HCT116 (cell line): ENCODE data around the gene PTPN22. TPM values are rescaled to one million over a fixed set of nuclear protein-coding genes. Genes with fewer than 3 reads are reported as not detected.

Experiments
- ATAC-seq: fragments of 200-7000 bp; cut with Tn5 transposase; 2 replicates; pipeline ENCODE4 v1.9.1; 2020; ENCODE audit warnings: mild to moderate bottlenecking, moderate library complexity
- BruUV-seq: library from RNA; stranded (reverse); fragments of 400-500 nt; replicated peaks from 2 replicates; lab custom pipeline; 2021; lab: Mats Ljungman, UMichigan
- CTCF ChIA-PET: fragments of 300-600 bp; sonication (Branson Sonifier 250); formaldehyde crosslinking; loops from one replicate; lab custom pipeline; 2021; ENCODE audit warnings: antibody characterized with exemption; lab: Charles Lee
- POLR2A ChIA-PET: fragments of 300-600, 350-600 bp; sonication (Branson Sonifier 250); formaldehyde crosslinking; loops from one replicate; lab custom pipeline; 2021; ENCODE audit warnings: antibody characterized with exemption; lab: Charles Lee
- RAD21 ChIA-PET, 2 experiments: fragments of 300-600 bp; sonication (Branson Sonifier 250); formaldehyde crosslinking; loops; one replicate each; lab custom pipeline; 2023; ENCODE audit warnings: low total read pairs in 2 of 2; ENCODE audit not compliant: uncharacterized antibody in 2 of 2, unreplicated experiment in 2 of 2, low non-redundant PET in 1 of 2; lab: Charles Lee
- DNase-seq: peaks from one replicate; pipeline ENCODE4 v3.0.0-alpha.2; 2010; ENCODE audit warnings: low read depth, low spot score
- H2AFZ ChIP-seq: fragments of 200-600 bp; shearing (Covaris generic), sonication (generic); 2 replicates; pipeline ENCODE4 v1.6.1; 2017; ENCODE audit warnings: low read depth, mixed run types, mixed read lengths, antibody characterized with exemption, low read length; ENCODE audit not compliant: poor library complexity, severe bottlenecking
- H3K27ac ChIP-seq: 2 replicates; pipeline ENCODE4 v1.5.1; 2012; ENCODE audit warnings: low read depth, low read length
- H3K27me3 ChIP-seq: fragments of 200-600 bp; sonication (generic); 2 replicates; pipeline ENCODE4 v1.6.1; 2016; ENCODE audit warnings: mixed run types, low read length, mixed read lengths; ENCODE audit not compliant: insufficient read depth
- H3K36me3 ChIP-seq, 2 experiments: fragments of 200-500 bp in 1 of 2; fragments of 200-600 bp in 1 of 2; sonication (Bioruptor generic) in 1 of 2; sonication (generic) in 1 of 2; 2 replicates each; pipeline versions ENCODE4 v1.5.1 to v1.6.1; 2014 to 2016; ENCODE audit warnings: low read length in 2 of 2, inconsistent platforms in 1 of 2, mixed read lengths in 1 of 2, mixed run types in 1 of 2; ENCODE audit not compliant: insufficient read depth in 2 of 2, control insufficient read depth in 1 of 2
- H3K4me1 ChIP-seq, 2 experiments: fragments of 200-600 bp in 1 of 2; sonication (generic) in 1 of 2; 2 replicates each; pipeline versions ENCODE4 v1.5.1 to v1.6.1; 2012 to 2017; ENCODE audit warnings: low read length in 2 of 2, inconsistent platforms in 1 of 2, mild to moderate bottlenecking in 1 of 2, mixed read lengths in 1 of 2, mixed run types in 1 of 2, moderate library complexity in 1 of 2; ENCODE audit not compliant: insufficient read depth in 2 of 2, control insufficient read depth in 1 of 2
- H3K4me2 ChIP-seq: fragments of 200-600 bp; sonication (generic); 2 replicates; pipeline ENCODE4 v1.6.1; 2017; ENCODE audit warnings: mixed run types, low read length, mixed read lengths
- H3K4me3 ChIP-seq, 2 experiments: fragments of 200-600 bp in 1 of 2; sonication (generic) in 1 of 2; replicated peaks in 1 of 2; 2 replicates each; pipeline ENCODE4 v1.5.1; 2011 to 2016; ENCODE audit warnings: low read length in 2 of 2, control low read depth in 1 of 2, low read depth in 1 of 2, mild to moderate bottlenecking in 1 of 2, mixed read lengths in 1 of 2, mixed run types in 1 of 2
- H3K79me2 ChIP-seq: fragments of 200-600 bp; sonication (generic); 2 replicates; pipeline ENCODE4 v1.6.1; 2017; ENCODE audit warnings: mild to moderate bottlenecking, mixed run types, low read length, moderate library complexity, mixed read lengths; ENCODE audit not compliant: insufficient read depth
- H3K9ac ChIP-seq: fragments of 200-600 bp; sonication (generic); 2 replicates; pipeline ENCODE4 v1.6.1; 2016; ENCODE audit warnings: low read length, mixed read lengths
- H3K9me2 ChIP-seq: fragments of 200-600 bp; sonication (generic), shearing (Covaris generic); 2 replicates; pipeline ENCODE4 v1.6.1; 2017; ENCODE audit warnings: mixed run types, mild to moderate bottlenecking, moderate library complexity; ENCODE audit not compliant: insufficient read depth
- H3K9me3 ChIP-seq, 2 experiments: fragments of 200-500 bp in 1 of 2; fragments of 200-600 bp in 1 of 2; sonication (Bioruptor generic) in 1 of 2; sonication (generic) in 1 of 2; 2 replicates each; pipeline ENCODE4 v1.6.1; 2014 to 2017; ENCODE audit warnings: low read length in 2 of 2, mixed read lengths in 2 of 2, inconsistent platforms in 1 of 2, low read depth in 1 of 2, mild to moderate bottlenecking in 1 of 2, mixed run types in 1 of 2, moderate library complexity in 1 of 2; ENCODE audit not compliant: control insufficient read depth in 1 of 2, insufficient read depth in 1 of 2
- H4K20me1 ChIP-seq: fragments of 200-600 bp; sonication (generic), shearing (Covaris generic); 2 replicates; pipeline ENCODE4 v1.6.1; 2017; ENCODE audit warnings: mixed run types, mild to moderate bottlenecking, moderate library complexity; ENCODE audit not compliant: insufficient read depth
- EZH2 ChIP-seq: fragments of 200-600 bp; sonication (generic); IDR thresholded peaks from 2 replicates; pipeline ENCODE4 v1.6.1; 2017; ENCODE audit warnings: antibody characterized with exemption, mixed run types
- MAX ChIP-seq: IDR thresholded peaks from 2 replicates; pipeline ENCODE4 v1.6.1; 2012
- RAD21 ChIP-seq: IDR thresholded peaks from 2 replicates; pipeline ENCODE4 v1.6.1; 2012; ENCODE audit warnings: low read depth, mild to moderate bottlenecking
- SP1 ChIP-seq: IDR thresholded peaks from 2 replicates; pipeline ENCODE4 v1.6.1; 2012; ENCODE audit warnings: low read depth
- SRF ChIP-seq: IDR thresholded peaks from 2 replicates; pipeline ENCODE4 v1.6.1; 2012; ENCODE audit warnings: low read depth
- TCF7L2 ChIP-seq: IDR thresholded peaks from 2 replicates; pipeline ENCODE4 v1.7.0; 2011; ENCODE audit warnings: borderline replicate concordance, inconsistent platforms; ENCODE audit not compliant: insufficient read depth, insufficient read length; ENCODE audit errors: extremely low read depth
- ZBTB33 ChIP-seq: IDR thresholded peaks from 2 replicates; pipeline ENCODE4 v1.6.1; 2011; ENCODE audit warnings: mild to moderate bottlenecking, low read length, moderate library complexity; ENCODE audit not compliant: insufficient replicate concordance; ENCODE audit errors: extremely low read depth
- ZNF274 ChIP-seq: fragments of 200-500 bp; sonication (Bioruptor generic); IDR thresholded peaks from 2 replicates; pipeline ENCODE4 v1.6.1; 2014; ENCODE audit warnings: mild to moderate bottlenecking, low read depth, low read length, inconsistent platforms
- intact Hi-C: fragments of 100-400 bp; cut with micrococcal nuclease; formaldehyde crosslinking; loops from 2 replicates; pipeline ENCODE4 v1.10.0; 2022
- total RNA-seq: library from RNA; stranded (reverse); gene quantifications from one replicate; pipeline ENCODE4 v1.2.1, GENCODE V29; 2021; ENCODE audit not compliant: unreplicated experiment

Gene PTPN22
- total RNA-seq, 1 experiment from 2014 or later: 0.17 TPM

GRCh38 chr1:113891631-113892220, 20.2 kb upstream of the PTPN22 start:
- RAD21 ChIA-PET: no interaction called here
- intact Hi-C loops: no loop called here
- no peak overlapping the region for H3K4me3 ChIP-seq
- H3K9ac ChIP-seq: no peak overlapping the region
- no TSS peak for BruUV-seq
- no peaks in the 10 kb centered on the region for H3K9me3 ChIP-seq
- H3K27ac ChIP-seq: no peak overlapping the region
- TF ChIP-seq MAX: no peak
- no peak for TF ChIP-seq TCF7L2
- no peak for TF ChIP-seq SP1
- no peak for TF ChIP-seq ZNF274
- no peak for TF ChIP-seq ZBTB33
- TF ChIP-seq SRF: no peak
- TF ChIP-seq RAD21: no peak
- TF ChIP-seq EZH2: no peak
- 0 out of 4 replicates have a peak, but pooled peaks cover 0 to 9% of the 10 kb centered on the region in 2 experiments for H3K36me3 ChIP-seq
- no peak for DNase-seq
- ATAC-seq: no peak
- CTCF ChIA-PET: no interaction called here
- H4K20me1 ChIP-seq: no peaks in the 10 kb centered on the region
- H3K27me3 ChIP-seq: no peaks in the 10 kb centered on the region
- H3K9me2 ChIP-seq: no peaks in the 10 kb centered on the region
- no peak overlapping the region for H2AFZ ChIP-seq
- H3K4me1 ChIP-seq: peaks cover 27 to 28% of the 10 kb centered on the region in 2 experiments
- H3K4me2 ChIP-seq: no peak overlapping the region
- POLR2A ChIA-PET: no interaction called here
- no peaks in the 10 kb centered on the region for H3K79me2 ChIP-seq
